Ecto neural progenitor cell (in vitro differentiated cells): Measurements from ENCODE around the gene APMAP.
A peak's percentile ranks its signal among the peaks of the same experiment; 100 is the strongest.
"Not testable (repeated sequence)": the region's sequence is repeated elsewhere in the genome, so short reads cannot be mapped to it uniquely, and the experiment has no call there.

Source experiments
- DNase-seq: peaks from one replicate; pipeline ENCODE4 v3.0.0-alpha.2; 2018; ENCODE audit warnings: low spot score

APMAP gene

GRCh38 chr20:25006431-25007167 is 14.0 kb upstream of the APMAP start:
- no peak for DNase-seq

- no peak for DNase-seq
Observed at GRCh38 chr20:25005661-25006060, 13.1 kb upstream of the APMAP start.

- no peak for DNase-seq
Observed at GRCh38 chr20:25005220-25005619, 12.7 kb upstream of the APMAP start.

- no peak for DNase-seq
Observed at GRCh38 chr20:25003002-25003401, 10.5 kb upstream of the APMAP start.

- not testable (repeated sequence) for DNase-seq
Observed at GRCh38 chr20:25001323-25001722, 8.8 kb upstream of the APMAP start.

GRCh38 chr20:25000268-25000801 is 7.8 kb upstream of the APMAP start:
- DNase-seq = no peak

- DNase-seq = no peak
Observed at GRCh38 chr20:24999568-24999967, 7.0 kb upstream of the APMAP start.

GRCh38 chr20:24998631-24999445 is 6.3 kb upstream of the APMAP start:
- no peak for DNase-seq

- no peak for DNase-seq
Observed at GRCh38 chr20:24998121-24998520, 5.6 kb upstream of the APMAP start.

- DNase-seq = peak; percentile 21
Observed at GRCh38 chr20:24996449-24997377, 4.2 kb upstream of the APMAP start.

GRCh38 chr20:24995741-24996448 is 3.3 kb upstream of the APMAP start:
- DNase-seq = peak; percentile 36

- peak; percentile 84 for DNase-seq
Observed at GRCh38 chr20:24994470-24995368, 2.2 kb upstream of the APMAP start.

GRCh38 chr20:24994186-24994465 is 1.6 kb upstream of the APMAP start:
- DNase-seq = no peak

GRCh38 chr20:24993337-24994185 is 1.0 kb upstream of the APMAP start:
- peak; percentile 26 for DNase-seq

- no peak for DNase-seq
Observed at GRCh38 chr20:24991897-24992486, 559 bp downstream of the APMAP start.

GRCh38 chr20:24990810-24991252 is 1.7 kb downstream of the APMAP start:
- DNase-seq = peak; percentile 47

- no peak for DNase-seq
Observed at GRCh38 chr20:24989162-24989561, 3.4 kb downstream of the APMAP start.

GRCh38 chr20:24987873-24988835 is 4.4 kb downstream of the APMAP start:
- no peak for DNase-seq
